ENCODE results near the gene LRRC8D. TPM values are rescaled to one million over a fixed set of nuclear protein-coding genes. Genes with fewer than 3 reads are reported as not detected.

Gene LRRC8D
- total and polyA plus RNA-seq, 11 donors: 2.1 to 16.5 (median 8.0) TPM

GRCh38 chr1:89837036-89837481 lies 16.2 kb downstream of the LRRC8D start:
- DNase-seq: no peak
- Histone ChIP-seq H3K4me3 (no peak overlapping the region), H3K9me3 (no peaks in the 10 kb centered on the region), H3K27me3 (no peaks in the 10 kb centered on the region), H3K36me3 (no peaks in the 10 kb centered on the region), H3K4me1 (peaks cover 0 to 31% (median 12%) of the 10 kb centered on the region in 12 donors), H3K27ac (no peak overlapping the region)
- TF ChIP-seq POLR2A (IDR thresholded peaks at IDR 0.05): no peak
- no peak for ATAC-seq
- intact Hi-C loops (cut with DNase I): no loop called here

GRCh38 chr1:89837510-89837909 lies 16.7 kb downstream of the LRRC8D start:
- H3K36me3 ChIP-seq: no peaks in the 10 kb centered on the region
- DNase-seq (no peak), ATAC-seq (no peak)
- WGBS, 4 donors: 95 to 97% (median 96%) methylated on average over 4 of the region's 4 CpGs
- H3K27ac ChIP-seq: no peak overlapping the region
- H3K27me3 ChIP-seq: no peaks in the 10 kb centered on the region
- H3K4me3 ChIP-seq: no peak overlapping the region
- H3K4me1 ChIP-seq: peaks cover 0 to 31% (median 13%) of the 10 kb centered on the region in 12 donors
- no peaks in the 10 kb centered on the region for H3K9me3 ChIP-seq
- TF ChIP-seq POLR2A (IDR thresholded peaks at IDR 0.05): no peak
- TF ChIP-seq CTCF (IDR thresholded peaks at IDR 0.05): no peak
- intact Hi-C loops (cut with DNase I): no loop called here

DNA sequence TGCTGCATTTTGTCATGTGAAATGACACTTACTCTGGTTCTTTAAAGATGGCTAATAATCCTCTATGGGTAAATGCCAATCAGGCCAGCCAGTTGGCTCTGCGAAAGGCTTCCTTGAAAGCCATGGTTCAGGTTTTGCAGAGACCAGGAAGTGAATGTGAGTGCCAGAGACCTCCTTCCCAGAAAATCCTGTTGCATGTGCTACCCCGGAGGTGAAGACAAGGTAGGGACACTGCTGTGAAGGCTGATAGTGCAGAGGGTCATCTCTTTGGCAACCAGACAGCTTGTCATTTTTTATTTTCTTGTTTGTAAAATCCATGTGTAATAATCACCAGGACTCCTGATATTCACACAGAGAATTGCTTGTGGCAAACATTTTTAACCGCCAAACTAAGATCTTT lies 18.7 kb downstream of the LRRC8D start:
- intact Hi-C loops (cut with DNase I): no loop called here
- H3K27ac ChIP-seq: no peak overlapping the region
- TF ChIP-seq CTCF (IDR thresholded peaks at IDR 0.05) (no peak), POLR2A (IDR thresholded peaks at IDR 0.05) (no peak)
- H3K36me3 ChIP-seq: no peaks in the 10 kb centered on the region
- H3K9me3 ChIP-seq: no peaks in the 10 kb centered on the region
- no peak overlapping the region for H3K4me3 ChIP-seq
- no peaks in the 10 kb centered on the region for H3K27me3 ChIP-seq
- H3K4me1 ChIP-seq: peaks cover 0 to 39% (median 22%) of the 10 kb centered on the region in 12 donors
- no peak for ATAC-seq
- WGBS, 4 donors: 88 to 98% (median 90%) methylated on average over 3 of the region's 3 CpGs
- no peak for DNase-seq

DNA sequence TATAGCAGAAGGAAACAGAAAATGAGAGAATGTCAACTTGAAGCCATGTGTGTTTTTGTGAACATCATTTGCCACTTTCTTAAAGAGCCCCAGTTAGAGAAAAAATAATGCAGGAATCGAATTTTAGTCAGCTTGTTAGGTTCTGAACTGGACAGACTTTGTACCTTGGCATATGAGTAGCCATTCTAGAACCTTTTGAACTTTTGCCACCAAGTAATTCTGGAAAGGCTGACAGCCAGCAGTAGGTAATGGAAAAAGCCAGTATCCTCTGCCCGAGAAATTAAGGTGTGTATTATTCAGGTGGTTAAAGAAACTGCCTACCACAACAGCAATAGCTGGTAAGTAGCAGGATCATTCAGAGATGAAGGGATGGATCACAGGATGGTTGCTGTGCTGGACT lies 20.7 kb downstream of the LRRC8D start:
- no peak overlapping the region for H3K27ac ChIP-seq
- DNase-seq (no peak), ATAC-seq (no peak)
- H3K9me3 ChIP-seq: no peaks in the 10 kb centered on the region
- H3K27me3 ChIP-seq: no peaks in the 10 kb centered on the region
- peaks cover 0 to 3% (median 0%) of the 10 kb centered on the region in 9 donors for H3K36me3 ChIP-seq
- intact Hi-C loops (cut with DNase I): loop anchor here in 7 of 10 donors (5.0 to 10.0 kb wide), 8 partner anchors 34 to 146 kb away; no protein-coding TSS in a partner anchor
- H3K4me3 ChIP-seq: no peak overlapping the region
- H3K4me1 ChIP-seq: peaks cover 0 to 30% (median 14%) of the 10 kb centered on the region in 12 donors
- TF ChIP-seq CTCF (IDR thresholded peaks at IDR 0.05) (no peak), POLR2A (IDR thresholded peaks at IDR 0.05) (no peak)
- WGBS, 4 donors: 92 to 100% (median 97%) methylated on average over 2 of the region's 2 CpGs

Data from heart left ventricle (tissue), 16 donors.